Measurements from ENCODE around the gene NRL. TPM values are rescaled to one million over a fixed set of nuclear protein-coding genes. Genes with fewer than 3 reads are reported as not detected.

Gene NRL
- total RNA-seq, 1 donor from 2014 or later, result 1.9 TPM

DNA sequence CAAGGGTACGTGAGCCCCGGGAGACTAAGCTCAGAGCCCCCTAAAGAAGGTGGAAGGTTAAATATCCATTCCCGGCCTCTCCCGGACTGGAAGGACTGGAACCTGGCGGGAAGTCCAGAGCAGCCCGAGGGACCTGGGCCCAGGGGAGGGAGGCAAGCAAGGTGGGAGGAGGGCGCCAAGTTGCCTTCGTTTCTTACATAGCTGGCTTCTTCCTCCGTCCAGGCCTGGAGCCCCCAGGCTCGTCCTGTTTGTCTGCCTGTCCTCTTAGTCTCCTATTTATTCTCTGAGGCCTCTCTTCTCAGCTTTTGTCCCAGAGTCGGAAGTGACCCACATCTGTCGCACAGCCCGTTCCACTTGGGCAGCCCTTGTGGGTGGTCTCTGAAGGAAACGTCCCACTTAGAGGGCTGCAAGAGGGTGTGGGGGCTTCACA, 19.9 kb downstream of the NRL start:
- Mint-ChIP-seq H3K36me3 (ENCODE audit: unreplicated experiment) (peaks cover 14% of the 10 kb centered on the region), H3K4me3 (ENCODE audit: unreplicated experiment) (peak overlapping the region; percentile 99), H3K27ac (ENCODE audit: unreplicated experiment) (peak overlapping the region; percentile 97), H3K9me3 (ENCODE audit: unreplicated experiment) (no peaks in the 10 kb centered on the region), H3K4me1 (ENCODE audit: unreplicated experiment) (peaks cover 26% of the 10 kb centered on the region), H3K27me3 (ENCODE audit: unreplicated experiment) (no peaks in the 10 kb centered on the region)
- DNase-seq (ENCODE audit: extremely low spot score, unreplicated experiment), result no peak
- TF ChIP-seq, protein P1, sequence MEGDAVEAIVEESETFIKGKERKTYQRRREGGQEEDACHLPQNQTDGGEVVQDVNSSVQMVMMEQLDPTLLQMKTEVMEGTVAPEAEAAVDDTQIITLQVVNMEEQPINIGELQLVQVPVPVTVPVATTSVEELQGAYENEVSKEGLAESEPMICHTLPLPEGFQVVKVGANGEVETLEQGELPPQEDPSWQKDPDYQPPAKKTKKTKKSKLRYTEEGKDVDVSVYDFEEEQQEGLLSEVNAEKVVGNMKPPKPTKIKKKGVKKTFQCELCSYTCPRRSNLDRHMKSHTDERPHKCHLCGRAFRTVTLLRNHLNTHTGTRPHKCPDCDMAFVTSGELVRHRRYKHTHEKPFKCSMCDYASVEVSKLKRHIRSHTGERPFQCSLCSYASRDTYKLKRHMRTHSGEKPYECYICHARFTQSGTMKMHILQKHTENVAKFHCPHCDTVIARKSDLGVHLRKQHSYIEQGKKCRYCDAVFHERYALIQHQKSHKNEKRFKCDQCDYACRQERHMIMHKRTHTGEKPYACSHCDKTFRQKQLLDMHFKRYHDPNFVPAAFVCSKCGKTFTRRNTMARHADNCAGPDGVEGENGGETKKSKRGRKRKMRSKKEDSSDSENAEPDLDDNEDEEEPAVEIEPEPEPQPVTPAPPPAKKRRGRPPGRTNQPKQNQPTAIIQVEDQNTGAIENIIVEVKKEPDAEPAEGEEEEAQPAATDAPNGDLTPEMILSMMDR (IDR thresholded peaks at IDR 0.05), result no peak

DNA sequence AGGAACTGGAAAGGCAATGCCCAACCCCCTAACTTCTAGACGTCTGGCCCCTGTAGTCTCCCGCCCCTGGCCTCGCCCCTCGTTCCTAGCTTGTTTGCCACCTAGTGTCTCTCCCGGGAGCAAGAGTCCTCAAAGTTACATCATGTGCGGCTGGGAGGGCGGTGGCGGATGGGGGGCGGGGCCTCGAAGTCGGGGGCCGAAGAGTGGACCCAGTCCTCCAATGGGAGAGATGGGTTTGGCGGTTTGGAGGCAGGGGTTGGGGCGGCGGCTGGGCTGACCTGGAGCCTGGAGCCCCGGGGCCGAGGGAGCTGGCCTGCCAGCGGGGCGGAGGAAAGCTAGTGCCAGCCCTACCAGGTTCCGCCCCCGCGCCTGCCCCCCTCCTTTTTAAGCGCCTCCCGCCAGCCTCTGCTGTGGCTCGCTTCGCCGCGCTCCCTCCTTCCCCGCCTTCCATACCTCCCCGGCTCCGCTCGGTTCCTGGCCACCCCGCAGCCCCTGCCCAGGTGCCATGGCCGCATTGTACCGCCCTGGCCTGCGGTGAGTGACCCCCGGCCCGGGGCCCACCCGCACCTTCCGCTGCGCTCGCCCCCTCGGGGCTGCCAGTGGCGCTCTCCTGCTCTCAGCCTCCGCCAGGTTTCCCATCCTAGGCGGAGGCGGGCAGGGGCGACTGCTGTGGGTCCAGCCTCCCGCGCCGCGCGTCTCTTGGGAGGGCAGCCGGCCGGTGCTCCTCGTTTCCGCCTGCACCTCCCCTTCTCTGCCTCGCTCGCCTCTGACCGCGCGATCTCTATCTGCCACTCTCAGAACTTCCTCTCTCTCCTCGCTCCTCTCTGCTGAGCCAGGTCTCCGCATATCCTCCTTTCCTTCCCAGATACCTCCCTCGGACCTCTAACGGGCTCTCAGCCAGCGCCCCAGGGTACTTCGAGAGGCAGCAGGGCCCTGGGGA, 20.6 kb downstream of the NRL start, which contains the start of gene PCK2:
TSS of gene PCK2 (plus strand) at position 411 of the 940 bp plus-strand sequence. CDS start at position 506, 95 bp downstream.
- Mint-ChIP-seq H3K4me1 (ENCODE audit: unreplicated experiment) (peaks cover 26% of the 10 kb centered on the region), H3K27ac (ENCODE audit: unreplicated experiment) (peak within 1 kb of the TSS; percentile 97)
- TF ChIP-seq, protein P1 (IDR thresholded peaks at IDR 0.05), result peak; percentile 14

DNA sequence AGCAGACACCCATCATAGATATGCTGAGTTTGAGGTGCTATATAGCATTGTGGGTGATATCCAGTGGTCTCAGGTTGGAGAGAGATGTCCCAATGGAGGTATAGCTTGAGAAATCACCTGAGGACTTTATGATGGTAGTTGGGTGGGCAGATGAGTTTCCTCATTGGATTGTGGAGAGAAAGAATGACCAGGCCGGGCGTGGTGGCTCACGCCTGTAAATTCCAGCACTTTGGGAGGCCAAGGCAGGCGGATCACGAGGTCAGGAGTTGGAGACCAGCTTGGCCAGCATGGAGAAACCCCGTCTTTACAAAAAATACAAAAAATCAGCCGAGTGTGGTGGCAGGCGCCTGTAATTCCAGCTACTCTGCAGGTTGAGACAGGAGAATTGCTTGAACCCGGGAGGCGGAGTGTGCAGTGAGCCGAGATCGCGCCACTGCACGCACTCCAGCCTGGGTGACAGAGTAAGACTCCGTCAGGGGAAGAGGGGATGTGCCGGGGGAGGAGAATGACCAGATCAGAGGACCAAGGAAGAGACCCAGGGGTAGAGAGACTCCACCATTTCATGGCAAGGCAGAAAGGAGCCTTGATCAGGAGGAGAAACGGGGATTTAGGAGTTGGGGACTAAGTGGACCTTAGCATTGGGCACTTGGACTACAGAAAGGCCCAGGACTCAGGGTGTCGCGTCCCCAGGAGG, 21.4 kb downstream of the NRL start:
- Mint-ChIP-seq H3K4me1 (ENCODE audit: unreplicated experiment) (peaks cover 26% of the 10 kb centered on the region), H3K36me3 (ENCODE audit: unreplicated experiment) (peaks cover 8% of the 10 kb centered on the region), H3K9me3 (ENCODE audit: unreplicated experiment) (no peaks in the 10 kb centered on the region), H3K4me3 (ENCODE audit: unreplicated experiment) (peak overlapping the region; percentile 29), H3K27me3 (ENCODE audit: unreplicated experiment) (no peaks in the 10 kb centered on the region), H3K27ac (ENCODE audit: unreplicated experiment) (peak overlapping the region; percentile 90)
- TF ChIP-seq, protein P1 (IDR thresholded peaks at IDR 0.05), result no peak
- DNase-seq (ENCODE audit: extremely low spot score, unreplicated experiment), result no peak

More for the DNA sequence above, 20.6 kb downstream of the NRL start, which contains the start of gene PCK2:
- peaks cover 8% of the 10 kb centered on the region for H3K36me3 Mint-ChIP-seq (ENCODE audit: unreplicated experiment)
- H3K4me3 Mint-ChIP-seq (ENCODE audit: unreplicated experiment), result peak within 1 kb of the TSS; percentile 99
- no peaks in the 10 kb centered on the region for H3K27me3 Mint-ChIP-seq (ENCODE audit: unreplicated experiment)
- H3K9me3 Mint-ChIP-seq (ENCODE audit: unreplicated experiment), result no peaks in the 10 kb centered on the region
- peak; percentile 98 for DNase-seq (ENCODE audit: extremely low spot score, unreplicated experiment)

DNA sequence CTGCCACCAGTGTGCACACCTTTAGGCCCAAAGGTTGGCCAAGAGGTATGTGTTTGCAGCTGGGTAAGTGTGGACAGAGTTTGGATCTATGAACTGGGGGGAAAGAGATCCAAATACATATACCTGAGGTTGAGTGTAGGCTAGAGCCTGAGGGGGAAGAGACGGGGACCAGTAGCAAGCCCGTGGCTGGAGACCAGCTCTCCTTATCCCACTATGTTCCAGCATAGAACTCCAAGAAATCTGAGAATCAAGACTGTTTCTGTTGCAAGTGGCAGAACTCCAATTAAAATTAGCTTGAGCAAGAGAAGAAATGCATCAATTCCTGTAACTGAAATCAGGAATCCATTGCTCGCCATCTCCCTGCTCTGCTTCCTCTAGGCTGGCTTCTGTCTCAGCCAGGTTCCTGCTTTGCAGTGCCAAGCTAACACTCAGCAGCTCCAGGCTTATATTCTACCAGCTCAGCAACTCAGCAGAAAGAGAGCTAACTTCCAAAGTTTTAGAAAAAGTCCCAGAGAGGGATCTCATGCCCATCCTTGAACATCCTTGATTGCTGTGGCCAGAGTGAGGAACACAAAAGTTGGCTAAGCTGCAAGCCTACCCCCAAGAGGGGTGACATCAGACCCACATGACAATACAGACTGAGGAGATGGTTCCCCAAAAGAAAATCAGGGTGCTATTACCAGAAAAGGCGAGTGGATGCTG, 22.1 kb downstream of the NRL start:
- no peak overlapping the region for H3K4me3 Mint-ChIP-seq (ENCODE audit: unreplicated experiment)
- peak overlapping the region; percentile 90 for H3K27ac Mint-ChIP-seq (ENCODE audit: unreplicated experiment)
- DNase-seq (ENCODE audit: extremely low spot score, unreplicated experiment), result no peak
- no peaks in the 10 kb centered on the region for H3K27me3 Mint-ChIP-seq (ENCODE audit: unreplicated experiment)
- peaks cover 4% of the 10 kb centered on the region for H3K36me3 Mint-ChIP-seq (ENCODE audit: unreplicated experiment)
- TF ChIP-seq, protein P1 (IDR thresholded peaks at IDR 0.05), result no peak
- no peaks in the 10 kb centered on the region for H3K9me3 Mint-ChIP-seq (ENCODE audit: unreplicated experiment)
- peaks cover 26% of the 10 kb centered on the region for H3K4me1 Mint-ChIP-seq (ENCODE audit: unreplicated experiment)

Data from osteocyte (in vitro differentiated cells).